ENCODE measurements around the gene CTNNA2. TPM values are rescaled to one million over a fixed set of nuclear protein-coding genes. Genes with fewer than 3 reads are reported as not detected.

Gene CTNNA2
- total RNA-seq, 1 donor from 2014 or later = 2.9 TPM

GRCh38 chr2:80354858-80355257 is 842.0 kb downstream of the CTNNA2 start:
- no peak for DNase-seq (ENCODE audit: low read depth, low spot score)
- Mint-ChIP-seq H3K9me3 (no peaks in the 10 kb centered on the region), H3K4me1 (no peaks in the 10 kb centered on the region), H3K36me3 (ENCODE audit: low read depth) (no peaks in the 10 kb centered on the region), H3K27me3 (ENCODE audit: low read depth) (no peaks in the 10 kb centered on the region), H3K27ac (ENCODE audit: unreplicated experiment) (no peak overlapping the region), H3K4me3 (no peak overlapping the region)
- no peak for TF ChIP-seq CTCF (conservative IDR thresholded peaks at IDR 0.05)

GRCh38 chr2:80361904-80362303 is 849.1 kb downstream of the CTNNA2 start:
- Mint-ChIP-seq H3K36me3 (ENCODE audit: low read depth) (no peaks in the 10 kb centered on the region), H3K27me3 (ENCODE audit: low read depth) (peaks cover 2% of the 10 kb centered on the region), H3K27ac (ENCODE audit: unreplicated experiment) (no peak overlapping the region), H3K4me3 (no peak overlapping the region), H3K4me1 (peaks cover 3% of the 10 kb centered on the region), H3K9me3 (no peaks in the 10 kb centered on the region)
- no peak for TF ChIP-seq CTCF (conservative IDR thresholded peaks at IDR 0.05)
- DNase-seq (ENCODE audit: low read depth, low spot score) = no peak

GRCh38 chr2:80363330-80363729 is 850.5 kb downstream of the CTNNA2 start:
- no peak for DNase-seq (ENCODE audit: low read depth, low spot score)
- no peaks in the 10 kb centered on the region for H3K36me3 Mint-ChIP-seq (ENCODE audit: low read depth)
- H3K9me3 Mint-ChIP-seq = no peaks in the 10 kb centered on the region
- no peak overlapping the region for H3K27ac Mint-ChIP-seq (ENCODE audit: unreplicated experiment)
- peaks cover 2% of the 10 kb centered on the region for H3K27me3 Mint-ChIP-seq (ENCODE audit: low read depth)
- H3K4me1 Mint-ChIP-seq = peaks cover 3% of the 10 kb centered on the region
- H3K4me3 Mint-ChIP-seq = no peak overlapping the region
- no peak for TF ChIP-seq CTCF (conservative IDR thresholded peaks at IDR 0.05)

GRCh38 chr2:80363791-80364349 is 851.0 kb downstream of the CTNNA2 start:
- DNase-seq (ENCODE audit: low read depth, low spot score) = no peak
- TF ChIP-seq CTCF (conservative IDR thresholded peaks at IDR 0.05) = no peak
- H3K4me3 Mint-ChIP-seq = no peak overlapping the region
- H3K27me3 Mint-ChIP-seq (ENCODE audit: low read depth) = peaks cover 2% of the 10 kb centered on the region
- no peak overlapping the region for H3K27ac Mint-ChIP-seq (ENCODE audit: unreplicated experiment)
- H3K4me1 Mint-ChIP-seq = peaks cover 3% of the 10 kb centered on the region
- no peaks in the 10 kb centered on the region for H3K36me3 Mint-ChIP-seq (ENCODE audit: low read depth)
- no peaks in the 10 kb centered on the region for H3K9me3 Mint-ChIP-seq

GRCh38 chr2:80364524-80365212 is 851.8 kb downstream of the CTNNA2 start:
- no peaks in the 10 kb centered on the region for H3K36me3 Mint-ChIP-seq (ENCODE audit: low read depth)
- DNase-seq (ENCODE audit: low read depth, low spot score) = no peak
- H3K4me3 Mint-ChIP-seq = no peak overlapping the region
- TF ChIP-seq CTCF (conservative IDR thresholded peaks at IDR 0.05) = no peak
- H3K27me3 Mint-ChIP-seq (ENCODE audit: low read depth) = peaks cover 2% of the 10 kb centered on the region
- H3K27ac Mint-ChIP-seq (ENCODE audit: unreplicated experiment) = no peak overlapping the region
- no peaks in the 10 kb centered on the region for H3K9me3 Mint-ChIP-seq
- peaks cover 3% of the 10 kb centered on the region for H3K4me1 Mint-ChIP-seq
